Activated CD8-positive, alpha-beta memory T cell treated with anti-CD3 and anti-CD28 coated beads for 24 hours (primary cell): ENCODE data around the gene SAPCD2.

Experiments used
- DNase-seq: peaks from one replicate; pipeline ENCODE4 v3.0.0-alpha.2; 2020

Gene SAPCD2

DNA sequence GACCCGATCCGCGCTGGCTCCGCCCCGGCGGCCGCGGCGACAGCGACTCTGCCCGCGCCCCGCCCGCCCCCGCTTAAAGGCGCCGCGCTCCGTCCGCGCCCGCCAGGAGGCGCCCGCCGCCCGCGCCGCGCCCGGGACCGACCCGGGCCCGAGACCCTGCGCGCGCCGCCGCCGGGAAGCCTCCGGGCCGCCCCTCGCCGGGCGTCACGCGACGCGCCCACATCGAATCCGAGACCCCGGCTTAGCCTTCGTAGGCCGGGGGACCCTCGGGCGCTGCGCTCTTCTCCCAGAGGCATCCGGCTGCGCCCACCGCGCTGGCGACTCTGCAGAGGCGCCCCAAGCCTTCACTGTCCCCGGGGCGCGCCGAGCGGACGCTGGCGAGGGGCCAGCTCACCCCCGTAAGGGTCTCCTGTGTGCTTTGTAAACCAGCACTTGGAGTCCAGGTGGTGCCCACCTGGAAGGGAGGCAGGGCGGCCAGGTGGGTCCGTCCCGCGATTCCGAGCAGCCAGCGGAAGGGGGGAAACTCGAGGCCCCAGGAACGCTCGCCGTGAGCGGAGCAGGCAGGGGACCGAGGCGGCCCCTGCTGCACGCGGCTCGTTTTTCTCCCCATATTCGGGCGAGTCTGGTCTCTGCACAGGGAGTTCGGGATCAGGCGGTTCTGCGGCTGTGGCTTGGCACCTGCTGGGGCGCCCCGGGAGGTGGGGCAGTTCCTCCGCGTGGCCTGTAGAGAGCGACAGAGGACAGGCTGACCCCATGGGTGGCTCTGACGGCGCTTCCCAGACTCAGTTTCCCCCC lies 41.9 kb downstream of the SAPCD2 start:
- DNase-seq: peak; percentile 86

DNA sequence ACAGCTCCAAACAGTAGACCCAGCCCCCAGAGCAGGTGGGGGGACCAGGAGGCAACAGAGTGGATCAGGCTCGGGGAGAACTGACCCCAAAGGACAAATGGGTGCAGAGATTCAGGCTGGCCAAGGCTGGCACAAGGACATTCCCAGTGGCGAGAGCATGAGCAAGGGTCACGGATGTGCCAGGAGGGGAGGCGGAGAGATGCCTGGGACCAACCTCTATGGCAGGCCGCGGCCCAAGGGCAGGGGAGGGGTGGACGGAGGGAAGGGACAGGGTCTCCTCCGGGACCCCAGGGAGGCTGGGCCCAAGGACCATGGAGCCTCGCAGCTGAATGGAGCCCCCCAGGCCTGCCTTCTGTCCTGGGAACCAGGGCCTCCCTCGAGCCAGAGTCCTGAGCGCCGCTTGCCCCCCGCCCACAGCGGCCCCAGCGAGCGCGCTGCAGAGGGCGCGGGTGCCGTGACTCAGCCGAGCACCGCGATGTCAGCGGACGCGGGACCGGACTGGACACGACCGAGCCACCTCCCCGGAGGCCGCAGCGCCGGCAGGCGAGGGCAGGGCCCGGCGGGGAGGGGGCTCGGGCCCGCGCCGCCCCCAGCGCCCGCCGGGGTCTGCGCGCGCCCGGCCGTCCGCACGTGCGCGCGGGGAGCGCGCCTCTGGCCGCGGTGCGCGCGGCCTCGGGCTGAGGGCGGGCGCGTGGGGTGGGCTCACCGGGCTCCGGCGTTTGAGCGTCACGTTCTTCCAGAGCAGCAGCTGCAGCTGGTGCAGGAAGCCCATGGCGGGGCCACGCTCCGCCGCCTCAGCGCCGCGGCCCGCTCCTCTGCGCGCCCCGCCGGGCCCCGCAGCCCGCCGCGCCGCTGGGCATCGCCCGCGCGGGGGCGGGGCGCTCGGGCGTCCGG lies 42.7 kb downstream of the SAPCD2 start, which contains the start of gene ABCA2:
Gene ABCA2 (minus strand): TSS at position 869 of the 894 bp plus-strand sequence. CDS start 97 bp downstream, at position 772.
- DNase-seq: peak; percentile 68

DNA sequence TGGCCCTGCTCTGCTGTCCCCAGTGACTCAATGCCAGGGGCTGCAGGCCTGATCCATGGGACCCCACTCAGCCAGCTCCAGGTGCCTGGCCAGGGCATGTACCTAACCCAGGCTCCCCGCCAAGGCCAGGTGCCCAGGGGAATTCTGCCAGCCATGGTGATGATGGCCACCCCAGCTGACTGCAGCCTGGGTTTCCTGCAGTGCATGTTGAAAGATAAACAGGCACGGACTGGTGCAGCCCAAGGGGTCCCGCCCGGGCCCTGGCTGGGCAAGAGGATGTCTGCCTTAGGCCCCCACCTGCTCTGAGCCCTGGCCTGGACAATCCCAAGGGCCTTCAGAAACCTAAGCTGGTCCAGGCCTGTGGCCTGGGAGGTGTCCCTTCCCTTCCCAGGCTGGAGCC lies 43.5 kb downstream of the SAPCD2 start:
- DNase-seq: no peak

DNA sequence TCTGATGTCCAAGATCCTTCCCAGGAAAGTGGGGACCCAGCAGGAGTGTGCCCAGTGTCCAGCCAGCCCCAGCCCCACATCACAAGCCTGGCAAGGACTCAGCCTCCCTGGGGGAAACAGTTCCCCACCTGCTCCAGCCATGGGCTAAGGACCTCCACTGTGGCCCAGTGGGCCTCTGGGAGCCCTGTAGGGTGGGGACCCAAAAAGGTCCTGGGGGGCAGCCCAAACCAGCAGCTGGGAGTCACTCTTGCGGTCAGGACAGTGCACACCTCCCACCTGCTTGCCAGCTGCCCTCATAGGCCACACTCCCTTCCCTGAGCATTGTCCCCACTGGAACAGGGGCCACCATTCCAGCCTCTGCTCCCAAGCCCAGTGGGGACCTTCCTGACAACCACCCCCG lies 44.0 kb downstream of the SAPCD2 start:
- DNase-seq: no peak

DNA sequence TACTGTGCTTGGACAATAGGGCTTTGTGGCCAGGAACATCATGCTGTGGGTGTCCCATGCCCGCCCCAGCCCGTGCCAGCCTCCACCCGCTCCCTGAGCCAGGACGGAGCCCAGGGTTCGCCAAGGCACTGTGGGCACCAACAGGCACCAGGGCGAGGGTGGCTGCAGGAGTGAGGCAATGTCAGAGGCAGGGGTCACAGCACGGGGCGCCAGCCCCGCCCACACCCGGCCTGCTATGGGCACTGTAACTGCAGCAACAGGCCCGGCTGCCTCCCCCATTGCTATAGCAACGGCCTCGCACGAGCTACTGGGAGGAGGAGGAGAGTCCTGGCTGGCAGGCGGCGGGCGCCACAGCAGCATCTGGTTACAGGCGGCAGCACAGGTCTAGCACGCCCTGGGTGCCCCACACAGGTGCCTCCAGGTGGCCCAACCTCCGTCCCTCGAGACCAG lies 44.8 kb downstream of the SAPCD2 start:
- DNase-seq: no peak

DNA sequence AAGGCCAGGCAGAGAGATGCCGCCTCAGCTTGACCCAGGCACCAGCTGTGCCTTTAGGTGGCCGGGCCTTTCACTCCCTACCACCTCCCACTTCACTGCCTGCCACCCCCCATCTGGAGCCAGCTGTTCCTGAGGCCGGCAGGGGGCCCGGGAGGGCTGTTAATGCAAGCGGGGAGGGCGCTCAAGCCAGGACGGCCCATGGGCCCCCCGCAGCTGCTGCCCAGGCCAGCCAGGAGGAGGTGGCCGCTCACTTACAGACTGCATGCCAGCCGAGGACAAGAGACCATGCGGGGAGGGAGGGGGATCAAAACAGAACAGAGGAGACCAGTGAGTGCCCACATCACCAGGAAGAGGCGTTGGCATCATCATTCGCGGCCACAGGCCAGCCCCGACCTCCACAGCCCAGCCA lies 46.8 kb downstream of the SAPCD2 start:
- DNase-seq: no peak

DNA sequence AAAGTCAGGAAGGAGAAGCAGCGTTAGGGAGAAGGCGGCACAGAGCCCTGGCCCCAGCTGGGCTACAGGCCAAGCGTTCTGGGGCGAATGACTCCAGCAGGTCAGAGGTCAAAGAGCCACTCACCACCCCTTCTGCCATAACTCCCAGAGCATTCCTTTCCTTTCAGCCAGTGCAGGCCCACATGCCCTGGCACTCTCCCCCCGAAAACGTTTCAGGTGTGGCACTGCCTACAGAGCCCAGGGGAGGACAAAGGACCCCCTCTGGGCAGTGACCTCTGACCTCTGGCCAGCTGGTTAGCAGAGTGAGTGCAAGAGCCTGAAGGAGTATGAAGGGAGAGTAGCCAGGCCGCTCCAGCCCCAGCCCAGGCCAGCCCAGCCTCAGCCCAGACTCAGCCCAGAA lies 47.2 kb downstream of the SAPCD2 start:
- no peak for DNase-seq

DNA sequence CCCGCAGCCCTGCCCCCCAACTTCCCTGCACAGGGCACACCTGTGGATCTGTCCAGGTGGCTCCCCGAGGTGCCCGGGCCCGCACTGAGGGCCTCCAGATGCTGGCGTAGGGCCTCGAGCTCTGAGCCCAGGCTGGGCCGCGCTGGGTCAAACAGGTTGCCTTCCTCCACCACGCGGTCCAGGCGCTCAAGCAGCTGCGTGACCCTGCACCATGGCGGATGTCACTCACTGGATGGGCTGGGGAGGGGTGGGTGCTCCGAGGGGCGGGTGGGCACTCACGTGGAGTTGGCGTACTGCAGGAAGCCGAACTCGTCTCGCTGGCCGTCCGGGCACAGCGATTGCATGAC lies 47.7 kb downstream of the SAPCD2 start:
- DNase-seq: no peak

DNA sequence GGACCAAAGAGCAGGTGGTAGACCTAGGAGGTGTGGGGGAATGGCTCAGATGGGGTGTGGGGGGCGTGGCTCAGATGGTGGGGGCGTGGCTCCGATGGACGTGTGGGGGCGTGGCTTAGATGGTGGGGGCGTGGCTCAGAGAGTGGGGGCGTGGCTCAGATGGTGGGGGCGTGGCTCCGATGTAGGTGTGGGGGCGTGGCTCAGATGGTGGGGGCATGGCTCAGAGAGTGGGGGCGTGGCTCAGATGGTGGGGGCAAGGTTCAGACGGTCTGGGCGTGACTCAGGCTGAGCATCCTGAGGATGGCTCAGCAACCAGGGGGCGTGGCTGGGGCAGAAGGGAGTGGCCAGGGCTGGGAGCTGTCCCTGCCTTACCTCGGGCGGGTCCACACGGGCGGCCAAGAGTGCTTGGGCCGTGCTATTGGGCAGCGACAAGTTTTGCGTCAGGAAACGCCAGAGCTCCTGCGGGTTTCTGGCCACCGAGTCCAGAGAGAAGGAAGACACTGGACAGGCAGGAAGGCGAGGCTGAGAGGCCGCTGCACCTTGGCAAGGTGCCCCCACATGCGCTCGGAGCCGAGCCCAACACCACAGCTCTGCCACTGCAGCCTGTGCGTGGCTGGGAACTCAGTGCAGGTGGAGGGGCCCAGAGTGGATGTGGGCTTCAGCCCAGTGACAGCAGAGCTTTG lies 48.2 kb downstream of the SAPCD2 start:
- peak; percentile 82 for DNase-seq

DNA sequence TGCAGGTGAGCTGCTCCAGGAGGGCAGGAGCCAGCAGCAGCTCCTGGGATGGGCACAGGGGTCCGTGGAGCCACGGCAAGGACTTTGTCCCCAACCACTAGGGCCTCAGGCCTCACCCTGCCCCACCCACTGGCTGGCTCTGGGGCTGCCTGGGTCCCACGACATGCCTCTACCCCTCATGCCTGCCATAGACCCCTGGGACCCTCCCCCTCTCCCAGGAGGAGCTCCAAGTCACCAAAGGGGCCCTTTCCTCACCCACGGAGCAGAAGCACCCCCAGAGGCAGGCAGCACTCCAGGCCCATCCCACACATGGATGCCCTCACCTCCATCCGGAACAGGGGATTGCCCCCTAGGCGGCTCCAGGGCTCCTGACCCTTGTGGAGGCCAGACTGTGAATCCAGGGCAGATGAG lies 48.8 kb downstream of the SAPCD2 start:
- DNase-seq: no peak

DNA sequence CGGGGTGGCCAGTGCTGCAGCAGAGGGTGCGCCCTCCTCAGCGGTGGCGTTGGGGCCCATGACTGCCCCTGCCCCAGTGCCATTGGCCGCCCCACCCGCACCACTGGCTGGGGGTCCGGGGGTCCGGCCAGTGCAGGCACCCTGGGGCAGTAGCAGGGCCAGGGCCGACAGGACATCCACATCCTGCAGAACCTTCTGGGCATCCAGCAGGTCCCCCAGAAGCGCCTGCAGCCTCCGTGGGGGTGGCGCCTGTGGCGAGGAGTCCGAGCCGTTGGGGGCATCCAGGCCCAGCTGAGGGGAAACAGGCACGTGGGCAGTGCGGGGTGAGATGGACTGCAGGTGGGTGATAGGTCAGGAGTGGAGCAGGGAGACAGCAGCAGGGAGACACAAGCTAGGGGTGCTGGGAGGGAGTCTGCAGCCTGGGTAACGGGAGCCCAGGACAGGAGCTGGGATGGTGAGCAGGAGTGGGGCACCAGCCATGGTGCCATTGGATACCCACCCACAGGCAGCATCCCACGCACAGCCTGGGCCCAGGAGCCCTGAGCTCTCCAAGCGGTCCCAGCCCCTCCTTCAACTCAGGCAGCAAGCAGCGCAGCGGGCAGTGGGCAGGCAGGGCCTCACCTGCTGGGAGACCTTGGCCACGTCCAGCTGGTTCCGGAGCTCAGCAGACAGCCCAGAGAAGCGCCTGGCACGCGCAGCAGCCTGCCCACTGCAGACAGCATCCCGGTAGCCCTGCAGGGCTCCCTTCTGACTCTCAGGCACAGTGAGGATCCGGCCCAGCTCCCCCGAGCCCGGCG lies 49.4 kb downstream of the SAPCD2 start:
- DNase-seq: no peak

DNA sequence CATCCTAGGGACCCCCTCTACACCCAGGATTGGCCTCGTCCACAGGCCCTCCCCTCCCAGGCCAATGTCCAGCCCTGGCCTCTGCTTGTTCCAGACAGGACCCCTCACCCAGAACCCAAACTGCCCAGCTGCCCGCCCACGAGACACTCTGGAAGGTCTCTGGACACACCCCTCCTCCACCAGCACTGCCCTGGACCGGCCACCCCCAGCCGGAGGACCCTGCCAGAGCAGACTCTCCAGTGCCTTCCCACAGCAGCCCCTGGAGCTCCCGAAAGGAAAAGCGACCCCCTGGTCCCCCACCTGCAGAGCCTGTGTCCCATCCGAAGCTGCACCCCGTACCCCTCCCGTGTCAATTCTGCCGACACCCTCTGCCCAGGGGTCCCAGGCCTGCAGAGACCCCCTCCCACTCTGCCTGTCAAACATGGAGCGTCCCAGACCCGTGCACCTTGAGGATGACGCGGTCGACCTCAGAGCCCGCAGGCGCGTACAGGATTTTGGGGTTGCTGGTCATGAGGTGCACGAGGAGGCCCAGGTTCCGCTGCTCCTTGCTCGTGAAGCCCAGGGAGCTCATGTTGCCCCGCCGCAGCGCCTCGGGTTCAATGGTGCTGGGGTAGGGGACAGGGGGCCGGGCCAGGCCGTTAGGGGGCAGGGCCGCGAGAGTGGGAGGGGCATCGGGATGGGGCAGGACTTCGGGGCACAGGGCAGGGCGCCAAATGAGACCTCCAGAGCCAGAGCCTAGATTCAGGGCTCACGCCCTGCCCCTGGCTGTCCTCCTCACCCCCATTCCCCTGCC lies 50.3 kb downstream of the SAPCD2 start:
- DNase-seq: no peak

DNA sequence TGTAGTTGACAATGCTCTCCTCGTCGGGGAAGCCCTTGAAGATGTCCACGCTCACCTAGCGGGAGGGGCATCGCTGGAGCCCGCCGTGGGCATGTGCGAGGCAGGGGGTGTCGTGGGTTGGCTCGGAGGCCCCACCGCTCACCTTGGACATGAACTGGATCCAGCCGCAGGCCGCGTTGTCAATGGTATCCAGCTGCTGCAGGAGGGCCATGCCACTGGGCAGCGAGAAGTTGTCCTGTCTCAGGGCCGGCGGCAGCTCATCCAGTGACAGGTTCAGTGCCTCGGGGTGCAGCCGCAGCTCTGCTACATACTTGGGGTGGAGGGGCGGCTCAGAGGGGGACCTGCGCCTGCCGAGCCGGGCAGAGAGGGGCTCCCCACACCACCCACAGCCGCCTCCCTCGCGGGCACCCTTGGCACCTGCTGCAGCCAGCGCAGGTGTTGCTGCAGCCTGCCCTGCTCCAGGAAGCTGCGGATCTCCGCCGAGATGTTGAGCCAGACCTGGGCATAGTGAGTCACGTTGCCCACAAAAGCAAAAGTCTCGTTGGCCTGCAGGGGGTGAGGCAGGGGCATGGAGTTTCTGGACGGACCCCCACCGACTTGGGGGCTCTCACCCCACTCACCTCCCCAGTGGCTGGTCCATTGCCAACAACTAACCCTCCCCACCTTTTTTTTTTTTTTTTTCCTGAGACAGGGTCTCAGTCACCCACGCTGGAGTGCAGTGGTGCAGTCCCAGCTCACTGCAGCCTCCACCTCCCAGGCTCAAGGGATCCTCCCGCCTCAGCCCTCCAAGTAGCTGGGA lies 51.4 kb downstream of the SAPCD2 start:
- no peak for DNase-seq

DNA sequence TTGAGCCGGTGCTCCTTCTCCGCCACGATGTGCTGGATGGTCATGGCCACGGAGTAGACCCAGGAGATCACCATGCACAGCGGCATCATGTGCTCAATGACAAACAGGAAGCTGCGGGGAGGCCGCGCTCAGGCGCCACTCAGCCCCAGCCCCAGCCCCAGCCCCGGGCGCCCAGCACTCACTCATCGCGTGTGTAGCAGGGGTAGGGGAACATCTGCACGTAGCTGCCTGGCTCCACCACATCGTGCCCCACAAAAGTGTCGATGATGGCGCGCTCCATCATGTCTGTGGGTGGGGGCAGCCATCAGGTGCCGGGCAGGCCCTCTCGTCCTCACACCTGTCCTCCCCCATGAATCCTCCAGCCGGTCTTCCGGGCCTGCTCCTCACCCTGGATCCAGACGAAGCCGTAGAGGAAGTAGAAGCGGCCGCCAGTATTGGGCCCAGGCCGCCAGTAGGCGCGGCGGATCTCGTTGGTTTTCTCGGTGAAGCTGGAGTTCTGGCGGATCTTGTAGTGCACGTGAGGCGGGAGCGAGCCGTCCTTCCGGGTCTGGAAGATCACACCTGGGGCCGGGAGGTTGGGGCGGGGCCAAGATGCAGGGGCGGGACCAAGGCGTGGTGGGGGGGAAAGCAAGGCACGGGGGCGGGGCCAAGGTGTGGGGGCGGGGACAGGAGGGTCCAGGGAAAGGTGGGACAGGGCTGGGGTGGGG lies 52.4 kb downstream of the SAPCD2 start:
- DNase-seq: no peak

DNA sequence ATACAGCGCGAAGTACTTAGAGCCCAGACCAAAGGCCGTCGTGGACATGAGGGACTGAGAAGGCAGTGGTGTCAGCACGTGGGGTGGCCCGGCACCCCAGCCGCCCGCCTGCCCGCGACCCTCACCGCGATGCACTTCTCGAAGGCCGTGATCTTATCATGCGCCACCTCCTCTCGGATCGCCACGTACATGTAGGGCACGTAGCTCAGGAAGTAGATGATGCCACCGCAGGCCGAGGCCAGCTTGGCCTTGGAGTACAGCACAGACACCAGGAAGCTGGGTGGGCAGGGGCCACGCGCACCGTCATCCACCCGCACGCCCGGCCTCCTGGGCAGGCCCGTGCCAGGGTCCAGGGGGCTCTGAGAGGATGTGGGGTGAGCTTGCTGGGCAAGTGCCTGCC lies 53.3 kb downstream of the SAPCD2 start:
- no peak for DNase-seq

DNA sequence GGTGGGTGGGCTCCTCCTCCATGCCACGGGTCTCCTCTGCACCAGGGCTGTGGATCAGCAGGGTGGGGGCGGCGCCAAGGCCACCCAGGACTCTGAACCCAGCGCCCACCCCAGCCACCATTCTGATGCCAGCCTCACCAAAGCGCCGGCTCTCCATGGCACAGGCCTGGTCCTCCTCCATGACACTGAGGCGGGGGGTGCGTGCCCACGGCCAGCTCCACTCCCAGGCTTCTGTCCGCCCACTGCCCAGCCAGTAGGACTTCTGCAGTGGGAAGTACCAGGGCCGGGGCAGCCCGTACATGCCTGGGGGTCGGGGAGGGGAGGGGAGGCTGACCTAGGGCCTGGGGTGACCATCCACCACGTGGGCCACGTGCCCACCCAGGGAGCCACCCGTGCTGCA lies 53.9 kb downstream of the SAPCD2 start:
- no peak for DNase-seq

DNA sequence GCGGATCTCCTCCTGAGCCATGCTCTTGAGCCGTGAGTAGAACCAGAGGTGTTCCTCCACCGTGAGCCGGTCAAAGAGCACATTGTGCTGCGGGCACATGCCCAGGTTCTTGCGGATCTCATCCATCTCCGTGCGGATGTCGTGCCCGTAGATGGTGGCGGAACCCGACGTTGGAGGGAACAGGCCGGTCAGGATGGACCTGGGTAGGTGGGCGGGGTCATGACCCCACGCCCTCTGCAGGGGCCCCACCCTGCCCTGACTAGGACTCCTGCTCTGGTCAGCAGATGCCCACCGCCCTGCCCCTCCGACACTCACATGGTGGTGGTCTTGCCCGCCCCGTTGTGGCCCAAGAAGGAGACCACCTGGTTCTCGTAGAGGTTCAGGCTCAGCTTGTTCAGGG lies 54.4 kb downstream of the SAPCD2 start:
- no peak for DNase-seq

DNA sequence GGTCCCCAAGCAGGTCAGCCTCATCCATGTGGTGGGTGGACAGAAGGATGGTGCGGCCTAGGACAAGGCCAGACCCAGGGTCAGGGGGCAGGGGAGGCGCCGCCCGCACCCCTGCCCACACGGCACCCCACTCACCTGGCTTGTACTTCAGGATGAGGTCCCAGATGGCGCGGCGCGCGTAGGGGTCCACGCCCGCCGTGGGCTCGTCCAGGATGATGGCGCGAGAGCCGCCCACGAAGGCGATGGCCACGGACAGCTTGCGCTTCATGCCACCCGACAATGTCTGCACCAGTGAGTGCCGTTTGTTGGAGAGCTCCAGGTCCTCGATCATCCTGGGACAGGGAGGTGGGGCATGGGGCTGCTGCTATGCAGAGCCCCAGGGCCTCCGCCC lies 54.8 kb downstream of the SAPCD2 start:
- no peak for DNase-seq

DNA sequence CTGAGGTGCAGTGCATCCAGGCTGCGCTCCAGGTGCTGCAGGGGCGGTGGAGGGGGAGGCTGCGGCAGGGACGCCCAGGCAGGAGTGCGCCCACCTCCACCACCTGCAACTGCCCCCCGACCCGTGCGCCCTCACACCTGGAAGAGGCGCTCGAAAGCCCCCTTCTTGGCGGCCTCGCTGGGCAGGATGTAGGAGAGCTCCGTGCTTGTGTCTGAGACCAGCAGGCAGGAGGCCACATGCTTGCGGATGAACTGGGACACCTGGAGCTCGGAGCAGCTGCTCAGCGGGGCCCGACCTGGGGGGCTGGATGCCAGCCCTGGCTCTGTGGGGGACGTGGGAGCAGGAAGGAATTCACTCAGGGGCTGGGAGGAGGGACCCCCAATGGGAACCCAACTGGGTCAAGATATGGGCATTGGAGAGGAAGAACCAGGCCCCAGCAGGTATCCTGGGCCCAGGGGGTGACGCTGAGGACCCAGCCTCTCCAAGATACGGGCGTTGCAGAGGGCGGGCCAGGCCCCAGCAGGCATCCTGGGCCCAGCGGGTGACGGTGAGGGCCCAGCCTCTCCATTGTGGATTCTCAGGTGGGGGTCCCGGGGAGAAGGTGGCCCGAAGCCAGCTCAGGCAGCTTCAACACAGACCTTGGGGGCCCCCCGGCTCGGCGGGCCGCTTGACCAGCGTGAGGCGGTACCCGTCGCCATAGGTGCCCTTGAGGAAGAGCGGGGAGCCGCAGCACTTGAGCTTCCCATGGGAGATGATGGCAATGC lies 55.4 kb downstream of the SAPCD2 start:
- no peak for DNase-seq
